ENCODE data around the gene SLC24A1. TPM values are rescaled to one million over a fixed set of nuclear protein-coding genes. Genes with fewer than 3 reads are reported as not detected.

Gene SLC24A1
- total RNA-seq, 4 donors from 2014 or later = 2.0 to 12.3 (median 8.8) TPM

DNA sequence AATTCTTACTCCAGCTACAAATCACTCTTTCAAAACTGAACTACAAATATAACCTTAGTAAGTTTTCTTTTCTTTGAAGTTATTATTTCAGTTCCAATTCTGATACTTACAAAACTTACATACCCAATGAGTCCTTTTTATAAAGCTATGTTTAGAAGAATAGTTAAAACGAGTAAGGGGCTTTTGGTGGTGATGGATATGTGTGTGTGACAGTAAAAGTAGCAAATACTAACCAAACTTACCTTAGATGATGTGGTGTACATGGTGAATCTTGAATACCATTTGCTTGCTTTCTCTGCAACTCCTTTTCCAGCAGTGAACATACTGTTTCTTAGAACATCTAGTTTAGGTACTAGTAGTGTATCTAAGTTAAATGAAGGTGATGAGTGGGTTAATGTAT is 68.4 kb downstream of the SLC24A1 start:
- H3K4me1 ChIP-seq = no peaks in the 10 kb centered on the region
- H3K9me3 ChIP-seq = no peaks in the 10 kb centered on the region
- H3K27me3 ChIP-seq = no peaks in the 10 kb centered on the region
- no peak overlapping the region for H3K4me3 ChIP-seq
- H3K27ac ChIP-seq = no peak overlapping the region
- DNase-seq = no peak
- intact Hi-C loops (cut with DNase I; ENCODE audit: low total_unique reads) = no loop called here
- TF ChIP-seq, protein P1, sequence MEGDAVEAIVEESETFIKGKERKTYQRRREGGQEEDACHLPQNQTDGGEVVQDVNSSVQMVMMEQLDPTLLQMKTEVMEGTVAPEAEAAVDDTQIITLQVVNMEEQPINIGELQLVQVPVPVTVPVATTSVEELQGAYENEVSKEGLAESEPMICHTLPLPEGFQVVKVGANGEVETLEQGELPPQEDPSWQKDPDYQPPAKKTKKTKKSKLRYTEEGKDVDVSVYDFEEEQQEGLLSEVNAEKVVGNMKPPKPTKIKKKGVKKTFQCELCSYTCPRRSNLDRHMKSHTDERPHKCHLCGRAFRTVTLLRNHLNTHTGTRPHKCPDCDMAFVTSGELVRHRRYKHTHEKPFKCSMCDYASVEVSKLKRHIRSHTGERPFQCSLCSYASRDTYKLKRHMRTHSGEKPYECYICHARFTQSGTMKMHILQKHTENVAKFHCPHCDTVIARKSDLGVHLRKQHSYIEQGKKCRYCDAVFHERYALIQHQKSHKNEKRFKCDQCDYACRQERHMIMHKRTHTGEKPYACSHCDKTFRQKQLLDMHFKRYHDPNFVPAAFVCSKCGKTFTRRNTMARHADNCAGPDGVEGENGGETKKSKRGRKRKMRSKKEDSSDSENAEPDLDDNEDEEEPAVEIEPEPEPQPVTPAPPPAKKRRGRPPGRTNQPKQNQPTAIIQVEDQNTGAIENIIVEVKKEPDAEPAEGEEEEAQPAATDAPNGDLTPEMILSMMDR (IDR thresholded peaks at IDR 0.05) = no peak
- no peak for TF ChIP-seq POLR2A (IDR thresholded peaks at IDR 0.05)
- no peaks in the 10 kb centered on the region for H3K36me3 ChIP-seq

- no peak for DNase-seq
- H3K36me3 ChIP-seq = no peaks in the 10 kb centered on the region
- H3K27me3 ChIP-seq = no peaks in the 10 kb centered on the region
- no peak overlapping the region for H3K27ac ChIP-seq
- H3K4me3 ChIP-seq = no peak overlapping the region
- TF ChIP-seq, protein P1 (IDR thresholded peaks at IDR 0.05) = no peak
- TF ChIP-seq POLR2A (IDR thresholded peaks at IDR 0.05) = no peak
- H3K4me1 ChIP-seq = no peaks in the 10 kb centered on the region
- intact Hi-C loops (cut with DNase I; ENCODE audit: low total_unique reads) = no loop called here
- no peaks in the 10 kb centered on the region for H3K9me3 ChIP-seq
Observed at GRCh38 chr15:65690778-65691177, 69.0 kb downstream of the SLC24A1 start.

GRCh38 chr15:65695081-65695480 is 73.3 kb downstream of the SLC24A1 start:
- Histone ChIP-seq H3K27me3 (no peaks in the 10 kb centered on the region), H3K9me3 (no peaks in the 10 kb centered on the region), H3K4me1 (no peaks in the 10 kb centered on the region), H3K4me3 (no peak overlapping the region), H3K36me3 (no peaks in the 10 kb centered on the region), H3K27ac (no peak overlapping the region)
- DNase-seq = no peak
- intact Hi-C loops (cut with DNase I; ENCODE audit: low total_unique reads) = no loop called here
- TF ChIP-seq POLR2A (IDR thresholded peaks at IDR 0.05) = no peak
- TF ChIP-seq, protein P1 (IDR thresholded peaks at IDR 0.05) = no peak

Small RNA genes lying within 50 kb of the gene (small RNA-seq; reads per million reads assigned to genes)
- gene SNORD13E = not detected

Other genes with a start within 250 kb of the SLC24A1 start
- gene IGDCC3, start 243.9 kb upstream of the SLC24A1 start, total RNA-seq = 1 to 10 TPM in 1 of 4 donors, under 1 TPM in 1, not detected in 2; 0.82 to 5.5 TPM
- gene IGDCC4, start 199.0 kb upstream of the SLC24A1 start, total RNA-seq = 10 to 100 TPM in 1 of 4 donors, 1 to 10 TPM in 2, under 1 TPM in 1; 0.26 to 31.3 (median 4.4) TPM
- 10 to 100 TPM; 19.4 to 76.1 (median 36.8) TPM for gene DPP8, start 104.2 kb upstream of the SLC24A1 start, total RNA-seq
- gene HACD3, start 91.5 kb upstream of the SLC24A1 start, total RNA-seq = 100 to 1,000 TPM in 1 of 4 donors, 10 to 100 TPM in 3; 20.2 to 144 (median 34.6) TPM
- 10 to 100 TPM; 15.9 to 48.2 (median 28.5) TPM for gene INTS14, start 10.8 kb upstream of the SLC24A1 start, total RNA-seq
- gene DENND4A, start 170.4 kb downstream of the SLC24A1 start, total RNA-seq = 10 to 100 TPM; 27.1 to 75.3 (median 52.8) TPM
- gene RAB11A, start 247.6 kb downstream of the SLC24A1 start, total RNA-seq = 100 to 1,000 TPM in 2 of 4 donors, 10 to 100 TPM in 2; 62.0 to 213 (median 151) TPM